WTC11 (cell line): ENCODE results near the gene VTI1A. TPM values are rescaled to one million over a fixed set of nuclear protein-coding genes. Genes with fewer than 3 reads are reported as not detected.

Experiments
- ATAC-seq: fragments of 200-7000 bp; cut with Tn5 transposase; 2 replicates; pipeline ENCODE4 v1.10.0; 2021; ENCODE audit warnings: mild to moderate bottlenecking, moderate library complexity
- CTCF ChIA-PET: fragments of 300-600 bp; sonication (Branson Sonifier 250); formaldehyde crosslinking; loops from one replicate; lab custom pipeline; 2021; ENCODE audit warnings: antibody characterized with exemption; lab: Charles Lee
- POLR2A ChIA-PET: fragments of 350-600 bp; sonication (Branson Sonifier 250); formaldehyde crosslinking; loops from one replicate; lab custom pipeline; 2021; ENCODE audit warnings: antibody characterized with exemption; lab: Charles Lee
- DNase-seq: peaks from one replicate; pipeline ENCODE4 v3.0.0; 2021; ENCODE audit warnings: low spot score
- H3K27ac Mint-ChIP-seq: 2 replicates; pipeline ENCODE4 v1.8.0; 2021; ENCODE audit warnings: mixed read lengths
- H3K27me3 Mint-ChIP-seq: 2 replicates; pipeline ENCODE4 v1.8.0; 2021; ENCODE audit warnings: low read depth, mild to moderate bottlenecking, moderate library complexity, mixed read lengths
- H3K36me3 Mint-ChIP-seq: 2 replicates; pipeline ENCODE4 v1.8.0; 2021; ENCODE audit warnings: mixed read lengths
- H3K4me1 Mint-ChIP-seq: 2 replicates; pipeline ENCODE4 v1.8.0; 2022; ENCODE audit warnings: mixed read lengths
- H3K4me3 Mint-ChIP-seq: 2 replicates; pipeline ENCODE4 v1.8.0; 2021; ENCODE audit warnings: mild to moderate bottlenecking, moderate library complexity, mixed read lengths
- H3K9me3 Mint-ChIP-seq: 2 replicates; pipeline ENCODE4 v1.8.0; 2021; ENCODE audit warnings: mixed read lengths
- E2F4 ChIP-seq: sonication (generic); formaldehyde crosslinking; IDR thresholded peaks from 2 replicates; pipeline ENCODE4 v1.8.1; 2022; ENCODE audit warnings: low read depth, mild to moderate bottlenecking, moderate library complexity, missing genetic modification reagents, borderline replicate concordance
- FOXP1 ChIP-seq: sonication (generic); formaldehyde crosslinking; IDR thresholded peaks from 2 replicates; pipeline ENCODE4 v1.8.0; 2022; ENCODE audit warnings: missing genetic modification reagents, mild to moderate bottlenecking, moderate library complexity, borderline replicate concordance
- FOXP4 ChIP-seq: sonication (generic); formaldehyde crosslinking; IDR thresholded peaks from 2 replicates; pipeline ENCODE4 v1.8.0; 2022; ENCODE audit warnings: mild to moderate bottlenecking, missing genetic modification reagents
- GTF2I ChIP-seq: fragments of 250-450 bp; sonication (Bioruptor Pico); conservative IDR thresholded peaks from 2 replicates; pipeline ENCODE4 v1.4.0; 2021; ENCODE audit warnings: mild to moderate bottlenecking
- IRF1 ChIP-seq: sonication (generic); formaldehyde crosslinking; IDR thresholded peaks from 2 replicates; pipeline ENCODE4 v1.8.0; 2023; ENCODE audit warnings: missing genetic modification reagents
- JAZF1 ChIP-seq: fragments of 250-450 bp; sonication (Bioruptor Pico); IDR thresholded peaks from 2 replicates; pipeline ENCODE4 v1.9.0; 2021; ENCODE audit warnings: moderate library complexity, mild to moderate bottlenecking, inconsistent platforms
- JUN ChIP-seq: sonication (generic); formaldehyde crosslinking; IDR thresholded peaks from 2 replicates; pipeline ENCODE4 v1.8.0; 2023; ENCODE audit warnings: mild to moderate bottlenecking, missing genetic modification reagents
- KAT7 ChIP-seq: sonication (generic); formaldehyde crosslinking; IDR thresholded peaks from 2 replicates; pipeline ENCODE4 v1.8.1; 2023; ENCODE audit warnings: missing genetic modification reagents, mild to moderate bottlenecking, borderline replicate concordance
- MXD4 ChIP-seq: fragments of 250-450 bp; sonication (Bioruptor Pico); IDR thresholded peaks from 2 replicates; pipeline ENCODE4 v1.8.0; 2021; ENCODE audit warnings: mild to moderate bottlenecking, moderate library complexity, borderline replicate concordance
- MYBL2 ChIP-seq: sonication (generic); formaldehyde crosslinking; IDR thresholded peaks from 2 replicates; pipeline ENCODE4 v1.8.1; 2023; ENCODE audit warnings: mild to moderate bottlenecking, moderate library complexity, missing genetic modification reagents
- NFATC4 ChIP-seq: fragments of 250-450 bp; sonication (Bioruptor Pico); IDR thresholded peaks from 2 replicates; pipeline ENCODE4 v1.9.0; 2021; ENCODE audit warnings: mild to moderate bottlenecking
- NR2C2 ChIP-seq: sonication (generic); formaldehyde crosslinking; IDR thresholded peaks from 2 replicates; pipeline ENCODE4 v1.8.0; 2022; ENCODE audit warnings: mild to moderate bottlenecking, missing genetic modification reagents
- PREB ChIP-seq: sonication (generic); formaldehyde crosslinking; IDR thresholded peaks from 2 replicates; pipeline ENCODE4 v1.8.1; 2022; ENCODE audit warnings: mild to moderate bottlenecking, missing genetic modification reagents, moderate library complexity, borderline replicate concordance
- RELA ChIP-seq: sonication (generic); formaldehyde crosslinking; IDR thresholded peaks from 2 replicates; pipeline ENCODE4 v1.8.1; 2022; ENCODE audit warnings: missing genetic modification reagents, mild to moderate bottlenecking, borderline replicate concordance
- SP1 ChIP-seq: sonication (generic); formaldehyde crosslinking; conservative IDR thresholded peaks from 2 replicates; pipeline ENCODE4 v1.8.1; 2022; ENCODE audit warnings: missing genetic modification reagents
- TP53 ChIP-seq: sonication (generic); formaldehyde crosslinking; IDR thresholded peaks from 2 replicates; pipeline ENCODE4 v1.8.1; 2023; ENCODE audit warnings: mild to moderate bottlenecking, missing genetic modification reagents
- total RNA-seq: library from RNA; stranded (reverse); gene quantifications from 3 replicates; pipeline ENCODE4 v1.2.3, GENCODE V29; 2021
- TF ChIP-seq, protein P1 (sequence below): sonication (generic); formaldehyde crosslinking; IDR thresholded peaks from 2 replicates; pipeline ENCODE4 v1.8.1; 2022; ENCODE audit warnings: low read depth, missing genetic modification reagents, borderline replicate concordance
- TF ChIP-seq, protein P2 (sequence below): sonication (generic); formaldehyde crosslinking; IDR thresholded peaks from 2 replicates; pipeline ENCODE4 v1.8.0; 2023; ENCODE audit warnings: mild to moderate bottlenecking, missing genetic modification reagents
- TF ChIP-seq, protein P3 (sequence below): sonication (generic); formaldehyde crosslinking; IDR thresholded peaks from 2 replicates; pipeline ENCODE4 v1.8.1; 2023; ENCODE audit warnings: mild to moderate bottlenecking, moderate library complexity, missing genetic modification reagents
- TF ChIP-seq, protein P4 (sequence below): sonication (generic); formaldehyde crosslinking; IDR thresholded peaks from 2 replicates; pipeline ENCODE4 v1.8.1; 2023; ENCODE audit warnings: mild to moderate bottlenecking, missing genetic modification reagents

Gene VTI1A
- total RNA-seq, 1 experiment from 2014 or later, result 20.1 TPM

DNA sequence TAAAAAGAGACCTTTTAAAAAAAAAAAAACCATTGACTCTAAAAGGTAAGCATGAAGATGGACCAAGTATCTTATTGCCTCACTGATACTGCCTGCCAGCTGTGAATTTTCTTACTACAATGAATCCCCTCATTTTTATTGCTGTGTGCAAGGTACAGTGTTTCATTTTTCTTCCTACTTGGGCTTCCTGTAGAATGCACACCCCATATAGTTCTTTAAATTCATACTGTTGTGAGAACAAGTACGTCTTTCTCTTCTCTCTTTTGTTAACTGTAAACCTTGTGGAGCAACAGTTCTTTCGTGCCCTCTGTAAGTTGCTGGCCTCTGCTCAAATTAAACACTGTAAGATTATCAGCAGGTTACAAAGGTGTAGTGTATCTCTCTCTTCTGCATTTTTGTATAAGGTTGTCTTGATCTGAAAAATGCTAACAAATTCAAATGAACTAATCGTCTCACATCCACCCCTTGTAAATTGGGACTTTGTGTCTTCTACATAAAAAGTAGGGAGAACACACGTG lies 105.6 kb downstream of the VTI1A start:
- DNase-seq (no peak), ATAC-seq (no peak)
- Mint-ChIP-seq H3K27me3 (no peaks in the 10 kb centered on the region), H3K9me3 (no peaks in the 10 kb centered on the region), H3K4me1 (no peaks in the 10 kb centered on the region), H3K36me3 (no peaks in the 10 kb centered on the region), H3K27ac (no peak overlapping the region), H3K4me3 (no peak overlapping the region)
- ChIA-PET POLR2A (no interaction called here), CTCF (no interaction called here)
- no peak for TF ChIP-seq NFATC4 (CRISPR knock-in tag)
- no peak for TF ChIP-seq JUN
- TF ChIP-seq NR2C2 (CRISPR knock-in tag), result no peak
- no peak for TF ChIP-seq GTF2I
- TF ChIP-seq MYBL2 (CRISPR knock-in tag), result no peak
- no peak for TF ChIP-seq TP53
- TF ChIP-seq, protein P1, sequence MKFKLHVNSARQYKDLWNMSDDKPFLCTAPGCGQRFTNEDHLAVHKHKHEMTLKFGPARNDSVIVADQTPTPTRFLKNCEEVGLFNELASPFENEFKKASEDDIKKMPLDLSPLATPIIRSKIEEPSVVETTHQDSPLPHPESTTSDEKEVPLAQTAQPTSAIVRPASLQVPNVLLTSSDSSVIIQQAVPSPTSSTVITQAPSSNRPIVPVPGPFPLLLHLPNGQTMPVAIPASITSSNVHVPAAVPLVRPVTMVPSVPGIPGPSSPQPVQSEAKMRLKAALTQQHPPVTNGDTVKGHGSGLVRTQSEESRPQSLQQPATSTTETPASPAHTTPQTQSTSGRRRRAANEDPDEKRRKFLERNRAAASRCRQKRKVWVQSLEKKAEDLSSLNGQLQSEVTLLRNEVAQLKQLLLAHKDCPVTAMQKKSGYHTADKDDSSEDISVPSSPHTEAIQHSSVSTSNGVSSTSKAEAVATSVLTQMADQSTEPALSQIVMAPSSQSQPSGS, result no peak

- Mint-ChIP-seq H3K9me3 (no peaks in the 10 kb centered on the region), H3K4me1 (no peaks in the 10 kb centered on the region), H3K4me3 (no peak overlapping the region), H3K27ac (no peak overlapping the region), H3K36me3 (no peaks in the 10 kb centered on the region), H3K27me3 (no peaks in the 10 kb centered on the region)
- ChIA-PET POLR2A (no interaction called here), CTCF (no interaction called here)
- ATAC-seq, result no peak
- DNase-seq, result no peak
- TF ChIP-seq RELA (CRISPR knock-in tag) (no peak), FOXP1 (CRISPR knock-in tag) (no peak), IRF1 (no peak), PREB (CRISPR knock-in tag) (no peak), E2F4 (CRISPR knock-in tag) (no peak), SP1 (CRISPR knock-in tag) (no peak), FOXP4 (CRISPR knock-in tag) (no peak), KAT7 (no peak), JAZF1 (CRISPR knock-in tag) (no peak), MXD4 (no peak)
- TF ChIP-seq, protein P2, sequence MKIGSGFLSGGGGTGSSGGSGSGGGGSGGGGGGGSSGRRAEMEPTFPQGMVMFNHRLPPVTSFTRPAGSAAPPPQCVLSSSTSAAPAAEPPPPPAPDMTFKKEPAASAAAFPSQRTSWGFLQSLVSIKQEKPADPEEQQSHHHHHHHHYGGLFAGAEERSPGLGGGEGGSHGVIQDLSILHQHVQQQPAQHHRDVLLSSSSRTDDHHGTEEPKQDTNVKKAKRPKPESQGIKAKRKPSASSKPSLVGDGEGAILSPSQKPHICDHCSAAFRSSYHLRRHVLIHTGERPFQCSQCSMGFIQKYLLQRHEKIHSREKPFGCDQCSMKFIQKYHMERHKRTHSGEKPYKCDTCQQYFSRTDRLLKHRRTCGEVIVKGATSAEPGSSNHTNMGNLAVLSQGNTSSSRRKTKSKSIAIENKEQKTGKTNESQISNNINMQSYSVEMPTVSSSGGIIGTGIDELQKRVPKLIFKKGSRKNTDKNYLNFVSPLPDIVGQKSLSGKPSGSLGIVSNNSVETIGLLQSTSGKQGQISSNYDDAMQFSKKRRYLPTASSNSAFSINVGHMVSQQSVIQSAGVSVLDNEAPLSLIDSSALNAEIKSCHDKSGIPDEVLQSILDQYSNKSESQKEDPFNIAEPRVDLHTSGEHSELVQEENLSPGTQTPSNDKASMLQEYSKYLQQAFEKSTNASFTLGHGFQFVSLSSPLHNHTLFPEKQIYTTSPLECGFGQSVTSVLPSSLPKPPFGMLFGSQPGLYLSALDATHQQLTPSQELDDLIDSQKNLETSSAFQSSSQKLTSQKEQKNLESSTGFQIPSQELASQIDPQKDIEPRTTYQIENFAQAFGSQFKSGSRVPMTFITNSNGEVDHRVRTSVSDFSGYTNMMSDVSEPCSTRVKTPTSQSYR (CRISPR knock-in tag), result no peak
- TF ChIP-seq, protein P3, sequence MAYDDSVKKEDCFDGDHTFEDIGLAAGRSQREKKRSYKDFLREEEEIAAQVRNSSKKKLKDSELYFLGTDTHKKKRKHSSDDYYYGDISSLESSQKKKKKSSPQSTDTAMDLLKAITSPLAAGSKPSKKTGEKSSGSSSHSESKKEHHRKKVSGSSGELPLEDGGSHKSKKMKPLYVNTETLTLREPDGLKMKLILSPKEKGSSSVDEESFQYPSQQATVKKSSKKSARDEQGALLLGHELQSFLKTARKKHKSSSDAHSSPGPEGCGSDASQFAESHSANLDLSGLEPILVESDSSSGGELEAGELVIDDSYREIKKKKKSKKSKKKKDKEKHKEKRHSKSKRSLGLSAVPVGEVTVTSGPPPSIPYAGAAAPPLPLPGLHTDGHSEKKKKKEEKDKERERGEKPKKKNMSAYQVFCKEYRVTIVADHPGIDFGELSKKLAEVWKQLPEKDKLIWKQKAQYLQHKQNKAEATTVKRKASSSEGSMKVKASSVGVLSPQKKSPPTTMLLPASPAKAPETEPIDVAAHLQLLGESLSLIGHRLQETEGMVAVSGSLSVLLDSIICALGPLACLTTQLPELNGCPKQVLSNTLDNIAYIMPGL, result no peak
- TF ChIP-seq, protein P4, sequence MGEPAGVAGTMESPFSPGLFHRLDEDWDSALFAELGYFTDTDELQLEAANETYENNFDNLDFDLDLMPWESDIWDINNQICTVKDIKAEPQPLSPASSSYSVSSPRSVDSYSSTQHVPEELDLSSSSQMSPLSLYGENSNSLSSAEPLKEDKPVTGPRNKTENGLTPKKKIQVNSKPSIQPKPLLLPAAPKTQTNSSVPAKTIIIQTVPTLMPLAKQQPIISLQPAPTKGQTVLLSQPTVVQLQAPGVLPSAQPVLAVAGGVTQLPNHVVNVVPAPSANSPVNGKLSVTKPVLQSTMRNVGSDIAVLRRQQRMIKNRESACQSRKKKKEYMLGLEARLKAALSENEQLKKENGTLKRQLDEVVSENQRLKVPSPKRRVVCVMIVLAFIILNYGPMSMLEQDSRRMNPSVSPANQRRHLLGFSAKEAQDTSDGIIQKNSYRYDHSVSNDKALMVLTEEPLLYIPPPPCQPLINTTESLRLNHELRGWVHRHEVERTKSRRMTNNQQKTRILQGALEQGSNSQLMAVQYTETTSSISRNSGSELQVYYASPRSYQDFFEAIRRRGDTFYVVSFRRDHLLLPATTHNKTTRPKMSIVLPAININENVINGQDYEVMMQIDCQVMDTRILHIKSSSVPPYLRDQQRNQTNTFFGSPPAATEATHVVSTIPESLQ (CRISPR knock-in tag), result no peak
These were observed 106.3 kb downstream of the VTI1A start for GRCh38 chr10:112553315-112553714.
